OCI-LY1 (cell line): ENCODE measurements around the gene ZFYVE1.
"Not testable (repeated sequence)": the region's sequence is repeated elsewhere in the genome, so short reads cannot be mapped to it uniquely, and the experiment has no call there.

Experiments
- CTCF ChIP-seq: fragments of 200-600 bp; sonication (generic), shearing (Covaris generic); IDR thresholded peaks from 2 replicates; pipeline ENCODE4 v1.5.1; 2017; ENCODE audit warnings: mild to moderate bottlenecking, antibody characterized with exemption, low read length, moderate library complexity, mixed read lengths
- EZH2 ChIP-seq: fragments of 200-600 bp; sonication (generic), shearing (Covaris generic); IDR thresholded peaks from 2 replicates; pipeline ENCODE4 v1.8.0; 2017; ENCODE audit warnings: borderline replicate concordance, mixed run types, mild to moderate bottlenecking, antibody characterized with exemption, low read length, moderate library complexity, mixed read lengths

GRCh38 chr14:73015552-73015951 is 11.4 kb downstream of the ZFYVE1 start:
- not testable (repeated sequence) for TF ChIP-seq CTCF, EZH2
